ENCODE results near the gene FIG4.
"Not testable (repeated sequence)": the region's sequence is repeated elsewhere in the genome, so short reads cannot be mapped to it uniquely, and the experiment has no call there.

FIG4 gene

DNA sequence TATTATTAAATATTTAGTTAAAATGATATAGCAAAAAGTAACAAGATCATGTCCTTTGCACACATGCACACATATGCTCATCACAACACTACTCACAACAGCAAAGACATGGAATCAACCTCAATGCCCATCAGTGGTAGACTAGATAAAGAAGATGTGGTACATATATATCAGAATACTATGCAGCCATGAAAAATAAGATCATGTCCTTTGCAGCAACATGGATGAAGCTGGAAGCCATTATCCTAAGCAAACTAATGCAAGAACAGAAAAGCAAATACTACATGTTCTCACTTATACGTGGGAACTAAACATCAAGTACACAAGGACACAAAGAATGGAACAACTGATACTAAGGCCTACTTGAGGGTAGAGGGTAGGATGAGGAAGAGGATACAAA, 14.4 kb upstream of the FIG4 start:
- H3K4me1 ChIP-seq (ENCODE audit: control insufficient read depth, insufficient read depth, low read length, poor library complexity, severe bottlenecking), result no peaks in the 10 kb centered on the region
- no peak for DNase-seq
- no peaks in the 10 kb centered on the region for H3K36me3 ChIP-seq (ENCODE audit: control insufficient read depth, insufficient read depth, low read length)
- H3K27me3 ChIP-seq (replicated peaks; ENCODE audit: control insufficient read depth, insufficient read depth, low read length, poor library complexity, severe bottlenecking), result no peaks in the 10 kb centered on the region
- no peaks in the 10 kb centered on the region for H3K9me3 ChIP-seq (ENCODE audit: control insufficient read depth, low read length)
- H3K27ac ChIP-seq (ENCODE audit: insufficient read depth, low read length, poor library complexity, severe bottlenecking), result no peak overlapping the region
- H3K4me3 ChIP-seq (ENCODE audit: insufficient read depth, low read depth, low read length, poor library complexity, severe bottlenecking), result no peak overlapping the region

GRCh38 chr6:109678240-109678639, 12.9 kb upstream of the FIG4 start:
- no peak overlapping the region for H3K27ac ChIP-seq (ENCODE audit: insufficient read depth, low read length, poor library complexity, severe bottlenecking)

GRCh38 chr6:109678661-109679505, 12.2 kb upstream of the FIG4 start:
- H3K36me3 ChIP-seq (ENCODE audit: control insufficient read depth, insufficient read depth, low read length); H3K4me3 ChIP-seq (ENCODE audit: insufficient read depth, low read depth, low read length, poor library complexity, severe bottlenecking); H3K9me3 ChIP-seq (ENCODE audit: control insufficient read depth, low read length); DNase-seq; H3K27ac ChIP-seq (ENCODE audit: insufficient read depth, low read length, poor library complexity, severe bottlenecking); H3K27me3 ChIP-seq (replicated peaks; ENCODE audit: control insufficient read depth, insufficient read depth, low read length, poor library complexity, severe bottlenecking); H3K4me1 ChIP-seq (ENCODE audit: control insufficient read depth, insufficient read depth, low read length, poor library complexity, severe bottlenecking): not testable (repeated sequence)

More at GRCh38 chr6:109678240-109678639, 12.9 kb upstream of the FIG4 start:
- Histone ChIP-seq H3K36me3 (ENCODE audit: control insufficient read depth, insufficient read depth, low read length) (no peaks in the 10 kb centered on the region), H3K4me1 (ENCODE audit: control insufficient read depth, insufficient read depth, low read length, poor library complexity, severe bottlenecking) (no peaks in the 10 kb centered on the region), H3K4me3 (ENCODE audit: insufficient read depth, low read depth, low read length, poor library complexity, severe bottlenecking) (no peak overlapping the region), H3K9me3 (ENCODE audit: control insufficient read depth, low read length) (no peaks in the 10 kb centered on the region), H3K27me3 (replicated peaks; ENCODE audit: control insufficient read depth, insufficient read depth, low read length, poor library complexity, severe bottlenecking) (no peaks in the 10 kb centered on the region)
- DNase-seq, result no peak

DNA sequence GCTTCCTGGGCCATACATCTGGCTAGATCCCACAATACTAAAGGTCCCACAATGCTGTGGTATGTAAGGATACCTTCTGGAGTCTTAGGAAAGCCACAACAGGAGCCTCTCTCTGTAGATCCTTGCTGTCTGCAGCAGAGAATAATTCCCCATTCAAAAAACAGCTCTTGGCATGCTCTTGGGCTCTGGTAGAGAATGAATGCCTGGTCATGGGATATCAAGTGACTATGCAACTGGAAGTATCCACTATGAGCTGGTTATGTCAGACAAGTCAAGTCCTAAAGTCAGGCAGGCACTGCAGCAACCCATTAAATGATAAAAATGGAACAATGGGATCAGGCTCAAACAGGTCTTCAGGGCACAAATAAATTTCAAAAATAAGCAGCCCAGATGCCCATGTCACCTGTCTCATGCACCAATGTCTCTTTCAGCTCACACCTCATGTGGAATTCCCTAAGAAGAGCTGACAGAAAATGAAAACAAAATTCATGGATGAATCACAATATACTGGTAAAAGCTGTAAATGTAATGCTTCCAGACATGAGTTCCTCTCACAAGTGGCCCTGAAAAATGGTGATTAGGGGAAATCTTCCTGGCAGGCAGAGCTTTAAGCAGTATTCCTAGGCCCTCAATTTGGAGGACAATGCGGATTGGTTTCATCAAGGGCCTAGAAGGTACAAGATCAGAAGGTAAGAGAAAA, 4.4 kb upstream of the FIG4 start:
- H3K9me3 ChIP-seq (ENCODE audit: control insufficient read depth, low read length), result no peaks in the 10 kb centered on the region
- DNase-seq, result no peak
- no peaks in the 10 kb centered on the region for H3K36me3 ChIP-seq (ENCODE audit: control insufficient read depth, insufficient read depth, low read length)
- H3K4me1 ChIP-seq (ENCODE audit: control insufficient read depth, insufficient read depth, low read length, poor library complexity, severe bottlenecking), result peaks cover 8% of the 10 kb centered on the region
- no peak overlapping the region for H3K27ac ChIP-seq (ENCODE audit: insufficient read depth, low read length, poor library complexity, severe bottlenecking)
- H3K27me3 ChIP-seq (replicated peaks; ENCODE audit: control insufficient read depth, insufficient read depth, low read length, poor library complexity, severe bottlenecking), result no peaks in the 10 kb centered on the region
- no peak overlapping the region for H3K4me3 ChIP-seq (ENCODE audit: insufficient read depth, low read depth, low read length, poor library complexity, severe bottlenecking)

- no peak overlapping the region for H3K4me3 ChIP-seq (ENCODE audit: insufficient read depth, low read depth, low read length, poor library complexity, severe bottlenecking)
- H3K9me3 ChIP-seq (ENCODE audit: control insufficient read depth, low read length), result no peaks in the 10 kb centered on the region
- H3K4me1 ChIP-seq (ENCODE audit: control insufficient read depth, insufficient read depth, low read length, poor library complexity, severe bottlenecking), result peaks cover 11% of the 10 kb centered on the region
- H3K27me3 ChIP-seq (replicated peaks; ENCODE audit: control insufficient read depth, insufficient read depth, low read length, poor library complexity, severe bottlenecking), result no peaks in the 10 kb centered on the region
- H3K27ac ChIP-seq (ENCODE audit: insufficient read depth, low read length, poor library complexity, severe bottlenecking), result no peak overlapping the region
- no peak for DNase-seq
- no peaks in the 10 kb centered on the region for H3K36me3 ChIP-seq (ENCODE audit: control insufficient read depth, insufficient read depth, low read length)
Observed at GRCh38 chr6:109687271-109687761, 3.8 kb upstream of the FIG4 start.

GRCh38 chr6:109690373-109690736, 741 bp upstream of the FIG4 start:
- Histone ChIP-seq H3K4me1 (ENCODE audit: control insufficient read depth, insufficient read depth, low read length, poor library complexity, severe bottlenecking) (peaks cover 14% of the 10 kb centered on the region), H3K36me3 (ENCODE audit: control insufficient read depth, insufficient read depth, low read length) (no peaks in the 10 kb centered on the region), H3K4me3 (ENCODE audit: insufficient read depth, low read depth, low read length, poor library complexity, severe bottlenecking) (peak overlapping the region; percentile 91), H3K9me3 (ENCODE audit: control insufficient read depth, low read length) (no peaks in the 10 kb centered on the region), H3K27ac (ENCODE audit: insufficient read depth, low read length, poor library complexity, severe bottlenecking) (peak overlapping the region; percentile 69), H3K27me3 (replicated peaks; ENCODE audit: control insufficient read depth, insufficient read depth, low read length, poor library complexity, severe bottlenecking) (no peaks in the 10 kb centered on the region)
- peak; percentile 25 to 52 (median 32) for DNase-seq

GRCh38 chr6:109693111-109693510, 2.0 kb downstream of the FIG4 start:
- H3K4me3 ChIP-seq (ENCODE audit: insufficient read depth, low read depth, low read length, poor library complexity, severe bottlenecking), result no peak overlapping the region
- no peaks in the 10 kb centered on the region for H3K27me3 ChIP-seq (replicated peaks; ENCODE audit: control insufficient read depth, insufficient read depth, low read length, poor library complexity, severe bottlenecking)
- H3K36me3 ChIP-seq (ENCODE audit: control insufficient read depth, insufficient read depth, low read length), result no peaks in the 10 kb centered on the region
- H3K27ac ChIP-seq (ENCODE audit: insufficient read depth, low read length, poor library complexity, severe bottlenecking), result no peak overlapping the region
- no peak for DNase-seq
- H3K4me1 ChIP-seq (ENCODE audit: control insufficient read depth, insufficient read depth, low read length, poor library complexity, severe bottlenecking), result peaks cover 14% of the 10 kb centered on the region
- H3K9me3 ChIP-seq (ENCODE audit: control insufficient read depth, low read length), result no peaks in the 10 kb centered on the region

DNA sequence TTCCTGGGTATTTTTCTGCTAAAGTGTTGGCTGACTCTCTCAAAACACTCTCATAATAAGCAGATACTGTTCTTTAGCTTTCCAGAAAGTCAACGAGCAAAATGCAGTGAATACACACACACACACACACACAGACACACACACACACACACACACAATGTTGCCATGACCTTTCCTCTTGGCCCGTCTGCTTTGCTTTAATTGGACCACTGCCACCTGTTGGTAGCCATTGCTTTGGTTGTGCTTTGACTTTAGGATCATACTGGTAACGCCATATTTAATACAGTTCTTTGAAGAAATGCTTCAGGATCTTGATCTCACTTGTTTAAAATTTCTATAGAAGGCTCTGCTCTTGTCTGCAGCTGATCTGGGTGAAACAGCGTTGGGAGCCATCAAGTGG, 4.4 kb downstream of the FIG4 start:
- no peaks in the 10 kb centered on the region for H3K27me3 ChIP-seq (replicated peaks; ENCODE audit: control insufficient read depth, insufficient read depth, low read length, poor library complexity, severe bottlenecking)
- H3K9me3 ChIP-seq (ENCODE audit: control insufficient read depth, low read length), result no peaks in the 10 kb centered on the region
- peaks cover 10% of the 10 kb centered on the region for H3K4me1 ChIP-seq (ENCODE audit: control insufficient read depth, insufficient read depth, low read length, poor library complexity, severe bottlenecking)
- DNase-seq, result no peak
- H3K4me3 ChIP-seq (ENCODE audit: insufficient read depth, low read depth, low read length, poor library complexity, severe bottlenecking), result no peak overlapping the region
- H3K36me3 ChIP-seq (ENCODE audit: control insufficient read depth, insufficient read depth, low read length), result no peaks in the 10 kb centered on the region
- H3K27ac ChIP-seq (ENCODE audit: insufficient read depth, low read length, poor library complexity, severe bottlenecking), result no peak overlapping the region

DNA sequence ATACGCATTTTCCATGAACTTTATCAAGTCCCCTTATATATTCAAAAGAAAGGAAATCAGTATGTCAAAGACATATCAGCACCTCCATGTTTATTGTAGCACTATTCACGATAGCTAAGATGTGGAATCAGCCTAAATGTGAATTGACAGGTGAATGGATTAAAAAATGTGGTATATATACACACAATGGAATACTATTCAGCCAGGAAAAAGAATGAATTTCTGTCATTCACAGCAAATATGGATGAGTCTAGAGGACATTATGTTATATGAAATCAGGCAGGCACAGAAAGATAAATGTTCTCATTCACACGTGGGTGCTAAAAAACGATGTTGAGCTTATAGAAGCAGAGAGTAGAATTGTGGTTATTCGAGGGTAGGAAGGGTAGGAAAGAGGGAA, 5.3 kb downstream of the FIG4 start:
- no peaks in the 10 kb centered on the region for H3K9me3 ChIP-seq (ENCODE audit: control insufficient read depth, low read length)
- H3K27me3 ChIP-seq (replicated peaks; ENCODE audit: control insufficient read depth, insufficient read depth, low read length, poor library complexity, severe bottlenecking), result no peaks in the 10 kb centered on the region
- no peak for DNase-seq
- no peaks in the 10 kb centered on the region for H3K36me3 ChIP-seq (ENCODE audit: control insufficient read depth, insufficient read depth, low read length)
- no peak overlapping the region for H3K4me3 ChIP-seq (ENCODE audit: insufficient read depth, low read depth, low read length, poor library complexity, severe bottlenecking)
- no peak overlapping the region for H3K27ac ChIP-seq (ENCODE audit: insufficient read depth, low read length, poor library complexity, severe bottlenecking)
- peaks cover 9% of the 10 kb centered on the region for H3K4me1 ChIP-seq (ENCODE audit: control insufficient read depth, insufficient read depth, low read length, poor library complexity, severe bottlenecking)

DNA sequence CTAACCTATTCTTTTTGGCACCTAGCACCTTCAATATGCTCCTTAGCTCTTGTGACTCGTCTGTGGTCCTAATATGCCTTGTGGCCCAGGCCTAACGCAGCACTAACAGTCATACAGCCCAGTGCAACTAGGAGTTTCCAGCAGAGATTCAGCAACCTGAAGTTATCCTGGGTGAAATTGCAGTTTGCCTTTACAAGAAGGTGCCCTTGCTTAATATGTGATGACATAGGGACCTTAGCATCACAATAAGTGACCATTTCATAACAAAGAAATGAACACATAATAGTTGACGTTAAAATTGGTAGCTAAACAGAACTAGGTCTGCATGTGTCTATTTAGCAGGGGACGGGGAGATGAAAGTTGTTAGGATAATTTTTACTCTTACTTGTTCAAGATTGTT, 10.1 kb downstream of the FIG4 start:
- Histone ChIP-seq H3K9me3 (ENCODE audit: control insufficient read depth, low read length) (no peaks in the 10 kb centered on the region), H3K27me3 (replicated peaks; ENCODE audit: control insufficient read depth, insufficient read depth, low read length, poor library complexity, severe bottlenecking) (no peaks in the 10 kb centered on the region), H3K27ac (ENCODE audit: insufficient read depth, low read length, poor library complexity, severe bottlenecking) (no peak overlapping the region), H3K36me3 (ENCODE audit: control insufficient read depth, insufficient read depth, low read length) (no peaks in the 10 kb centered on the region), H3K4me1 (ENCODE audit: control insufficient read depth, insufficient read depth, low read length, poor library complexity, severe bottlenecking) (no peaks in the 10 kb centered on the region), H3K4me3 (ENCODE audit: insufficient read depth, low read depth, low read length, poor library complexity, severe bottlenecking) (no peak overlapping the region)
- no peak for DNase-seq
